HEK293 (cell line): Measurements from ENCODE around the gene TRIP4.

ENCODE experiments used
- GLI4 ChIP-seq: fragments of 450-650 bp; formaldehyde crosslinking; IDR thresholded peaks from 2 replicates; pipeline ENCODE4 v1.5.1; 2016; ENCODE audit warnings: missing biosample characterization, missing genetic modification characterization
- HOXC10 ChIP-seq: sonication (generic); formaldehyde crosslinking; IDR thresholded peaks from 2 replicates; pipeline ENCODE4 v1.8.1; 2023; ENCODE audit warnings: mild to moderate bottlenecking, missing genetic modification reagents
- KLF16 ChIP-seq: fragments of 450-650 bp; formaldehyde crosslinking; IDR thresholded peaks from 2 replicates; pipeline ENCODE4 v1.5.1; 2017; ENCODE audit warnings: missing biosample characterization, missing genetic modification characterization
- MYNN ChIP-seq: fragments of 450-650 bp; formaldehyde crosslinking; IDR thresholded peaks from 2 replicates; pipeline ENCODE4 v1.5.1; 2016; ENCODE audit warnings: missing biosample characterization, missing genetic modification characterization, borderline replicate concordance
- OVOL3 ChIP-seq: fragments of 450-650 bp; formaldehyde crosslinking; IDR thresholded peaks from 2 replicates; pipeline ENCODE4 v1.5.1; 2016; ENCODE audit warnings: missing biosample characterization, missing genetic modification characterization
- YY1 ChIP-seq: fragments of 450-650 bp; formaldehyde crosslinking; IDR thresholded peaks from 2 replicates; pipeline ENCODE4 v1.5.1; 2018; ENCODE audit warnings: missing biosample characterization, missing genetic modification characterization
- ZBTB17 ChIP-seq: fragments of 450-650 bp; formaldehyde crosslinking; IDR thresholded peaks from 2 replicates; pipeline ENCODE4 v1.5.1; 2016; ENCODE audit warnings: missing biosample characterization, missing genetic modification characterization
- ZBTB20 ChIP-seq: fragments of 450-650 bp; formaldehyde crosslinking; IDR thresholded peaks from 2 replicates; pipeline ENCODE4 v1.5.1; 2016; ENCODE audit warnings: missing biosample characterization, missing genetic modification characterization
- ZBTB44 ChIP-seq: fragments of 450-650 bp; IDR thresholded peaks from 2 replicates; pipeline ENCODE4 v1.5.1; 2018; ENCODE audit warnings: missing biosample characterization, mild to moderate bottlenecking, missing genetic modification characterization
- ZBTB7A ChIP-seq: fragments of 450-650 bp; formaldehyde crosslinking; IDR thresholded peaks from 2 replicates; pipeline ENCODE4 v1.5.1; 2016; ENCODE audit warnings: low read depth, missing biosample characterization, missing genetic modification characterization
- ZNF114 ChIP-seq: fragments of 450-650 bp; formaldehyde crosslinking; IDR thresholded peaks from 2 replicates; pipeline ENCODE4 v1.5.0; 2017; ENCODE audit warnings: missing biosample characterization, missing genetic modification characterization
- ZNF133 ChIP-seq: fragments of 450-650 bp; formaldehyde crosslinking; IDR thresholded peaks from 2 replicates; pipeline ENCODE4 v1.5.1; 2016; ENCODE audit warnings: missing biosample characterization, missing genetic modification characterization
- ZNF146 ChIP-seq: fragments of 450-650 bp; formaldehyde crosslinking; IDR thresholded peaks from 2 replicates; pipeline ENCODE4 v1.5.1; 2016; ENCODE audit warnings: missing biosample characterization, missing genetic modification characterization
- ZNF184 ChIP-seq: fragments of 450-650 bp; IDR thresholded peaks from 2 replicates; pipeline ENCODE4 v1.5.1; 2018; ENCODE audit warnings: missing biosample characterization, mild to moderate bottlenecking, missing genetic modification characterization
- ZNF214 ChIP-seq: fragments of 450-650 bp; formaldehyde crosslinking; IDR thresholded peaks from 2 replicates; pipeline ENCODE4 v1.5.1; 2017; ENCODE audit warnings: missing biosample characterization, mild to moderate bottlenecking, missing genetic modification characterization, borderline replicate concordance
- ZNF266 ChIP-seq: fragments of 450-650 bp; formaldehyde crosslinking; IDR thresholded peaks from 2 replicates; pipeline ENCODE4 v1.5.1; 2016; ENCODE audit warnings: missing biosample characterization, missing genetic modification characterization, low read depth
- ZNF292 ChIP-seq: fragments of 450-650 bp; formaldehyde crosslinking; IDR thresholded peaks from 2 replicates; pipeline ENCODE4 v1.5.1; 2016; ENCODE audit warnings: low read depth, missing biosample characterization, missing genetic modification characterization, borderline replicate concordance
- ZNF423 ChIP-seq: fragments of 450-650 bp; formaldehyde crosslinking; IDR thresholded peaks from 2 replicates; pipeline ENCODE4 v1.5.1; 2016; ENCODE audit warnings: missing biosample characterization, missing genetic modification characterization
- ZNF433 ChIP-seq: fragments of 450-650 bp; formaldehyde crosslinking; IDR thresholded peaks from 2 replicates; pipeline ENCODE4 v1.5.1; 2016; ENCODE audit warnings: missing biosample characterization, missing genetic modification characterization, low read depth
- ZNF514 ChIP-seq: fragments of 450-650 bp; formaldehyde crosslinking; IDR thresholded peaks from 2 replicates; pipeline ENCODE4 v1.5.1; 2016; ENCODE audit warnings: missing biosample characterization, missing genetic modification characterization
- ZNF518A ChIP-seq: fragments of 450-650 bp; formaldehyde crosslinking; conservative IDR thresholded peaks from 2 replicates; pipeline ENCODE4 v1.5.1; 2016; ENCODE audit warnings: low read depth, missing biosample characterization, missing genetic modification characterization
- ZNF521 ChIP-seq: fragments of 450-650 bp; formaldehyde crosslinking; IDR thresholded peaks from 2 replicates; pipeline ENCODE4 v1.5.1; 2017; ENCODE audit warnings: missing biosample characterization, mild to moderate bottlenecking, missing genetic modification characterization
- ZNF544 ChIP-seq: fragments of 450-650 bp; formaldehyde crosslinking; IDR thresholded peaks from 2 replicates; pipeline ENCODE4 v1.5.0; 2017; ENCODE audit warnings: missing biosample characterization, missing genetic modification characterization
- ZNF555 ChIP-seq: fragments of 450-650 bp; formaldehyde crosslinking; conservative IDR thresholded peaks from 2 replicates; pipeline ENCODE4 v1.5.1; 2017; ENCODE audit warnings: missing biosample characterization, mild to moderate bottlenecking, missing genetic modification characterization, inconsistent platforms
- ZNF610 ChIP-seq: fragments of 450-650 bp; formaldehyde crosslinking; IDR thresholded peaks from 2 replicates; pipeline ENCODE4 v1.5.1; 2016; ENCODE audit warnings: missing biosample characterization, missing genetic modification characterization, borderline replicate concordance
- ZNF623 ChIP-seq: fragments of 450-650 bp; formaldehyde crosslinking; IDR thresholded peaks from 2 replicates; pipeline ENCODE4 v1.5.1; 2016; ENCODE audit warnings: missing biosample characterization, missing genetic modification characterization
- ZNF664 ChIP-seq: fragments of 450-650 bp; formaldehyde crosslinking; IDR thresholded peaks from 2 replicates; pipeline ENCODE4 v1.5.1; 2016; ENCODE audit warnings: missing biosample characterization, missing genetic modification characterization
- ZNF76 ChIP-seq: fragments of 450-650 bp; formaldehyde crosslinking; IDR thresholded peaks from 2 replicates; pipeline ENCODE4; 2016; ENCODE audit warnings: low read depth, missing biosample characterization, missing genetic modification characterization, borderline replicate concordance
- TF ChIP-seq, protein P1 (sequence below): fragments of 450-650 bp; formaldehyde crosslinking; IDR thresholded peaks from 2 replicates; pipeline ENCODE4 v1.5.1; 2016; ENCODE audit warnings: missing biosample characterization, missing genetic modification characterization
- TF ChIP-seq, protein P2 (sequence below): fragments of 450-650 bp; formaldehyde crosslinking; IDR thresholded peaks from 2 replicates; pipeline ENCODE4 v1.5.1; 2016; ENCODE audit warnings: missing biosample characterization, missing genetic modification characterization

The TRIP4 gene

DNA sequence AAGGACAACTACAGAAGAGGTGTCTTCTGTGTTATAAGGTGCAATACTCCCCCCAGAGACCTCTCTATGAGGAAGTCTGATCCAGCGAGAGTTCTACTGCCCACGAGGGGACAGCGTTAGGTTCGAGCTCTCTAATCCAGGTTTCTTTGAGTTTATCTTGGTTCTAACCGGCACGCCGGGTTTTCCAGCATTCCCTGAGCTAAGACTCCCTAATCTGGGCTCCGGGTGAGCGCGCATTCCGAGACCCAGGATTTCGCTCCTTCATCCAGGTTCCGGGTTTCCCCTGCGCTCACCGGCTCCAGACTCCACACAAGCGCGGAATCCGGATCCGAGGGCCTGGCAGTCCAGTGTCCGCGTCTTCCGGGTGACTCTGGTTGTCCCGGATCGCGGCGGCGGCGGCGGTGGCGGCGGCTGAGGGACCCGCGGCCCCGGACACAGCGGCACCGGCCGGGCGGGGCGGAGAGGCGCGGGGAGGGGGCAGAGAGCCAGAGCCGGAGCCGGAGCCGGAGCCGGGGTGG is 72.6 kb downstream of the TRIP4 start, which contains the start of gene ZNF609 (continued):
- TF ChIP-seq MYNN, result no peak
- TF ChIP-seq ZNF610 (tag by site-specific recombination), result peak; percentile 67; the same call in 1 of the 2 replicates
- TF ChIP-seq, protein P1, sequence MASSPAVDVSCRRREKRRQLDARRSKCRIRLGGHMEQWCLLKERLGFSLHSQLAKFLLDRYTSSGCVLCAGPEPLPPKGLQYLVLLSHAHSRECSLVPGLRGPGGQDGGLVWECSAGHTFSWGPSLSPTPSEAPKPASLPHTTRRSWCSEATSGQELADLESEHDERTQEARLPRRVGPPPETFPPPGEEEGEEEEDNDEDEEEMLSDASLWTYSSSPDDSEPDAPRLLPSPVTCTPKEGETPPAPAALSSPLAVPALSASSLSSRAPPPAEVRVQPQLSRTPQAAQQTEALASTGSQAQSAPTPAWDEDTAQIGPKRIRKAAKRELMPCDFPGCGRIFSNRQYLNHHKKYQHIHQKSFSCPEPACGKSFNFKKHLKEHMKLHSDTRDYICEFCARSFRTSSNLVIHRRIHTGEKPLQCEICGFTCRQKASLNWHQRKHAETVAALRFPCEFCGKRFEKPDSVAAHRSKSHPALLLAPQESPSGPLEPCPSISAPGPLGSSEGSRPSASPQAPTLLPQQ (tag by site-specific recombination), result peak; percentile 86
- TF ChIP-seq ZBTB7A (tag by site-specific recombination), result peak; percentile 50; the same call in 1 of the 2 replicates
- peak; percentile 25; the same call in 1 of the 2 replicates for TF ChIP-seq ZNF664 (tag by site-specific recombination)
- TF ChIP-seq ZNF114 (tag by site-specific recombination), result no peak
- TF ChIP-seq ZNF184, result peak; percentile 92
- 0 out of 2 replicates have a peak, but pooled peaks have one; percentile 8 for TF ChIP-seq ZNF146
- peak; percentile 71 for TF ChIP-seq ZNF76 (tag by site-specific recombination)
- no peak for TF ChIP-seq ZNF521 (tag by site-specific recombination)
- no peak for TF ChIP-seq ZNF266 (tag by site-specific recombination)
- peak; percentile 97 for TF ChIP-seq ZBTB17 (tag by site-specific recombination)
- peak; percentile 56; the same call in 1 of the 2 replicates for TF ChIP-seq ZNF423 (tag by site-specific recombination)
- no peak for TF ChIP-seq ZNF133 (tag by site-specific recombination)
- TF ChIP-seq, protein P2, sequence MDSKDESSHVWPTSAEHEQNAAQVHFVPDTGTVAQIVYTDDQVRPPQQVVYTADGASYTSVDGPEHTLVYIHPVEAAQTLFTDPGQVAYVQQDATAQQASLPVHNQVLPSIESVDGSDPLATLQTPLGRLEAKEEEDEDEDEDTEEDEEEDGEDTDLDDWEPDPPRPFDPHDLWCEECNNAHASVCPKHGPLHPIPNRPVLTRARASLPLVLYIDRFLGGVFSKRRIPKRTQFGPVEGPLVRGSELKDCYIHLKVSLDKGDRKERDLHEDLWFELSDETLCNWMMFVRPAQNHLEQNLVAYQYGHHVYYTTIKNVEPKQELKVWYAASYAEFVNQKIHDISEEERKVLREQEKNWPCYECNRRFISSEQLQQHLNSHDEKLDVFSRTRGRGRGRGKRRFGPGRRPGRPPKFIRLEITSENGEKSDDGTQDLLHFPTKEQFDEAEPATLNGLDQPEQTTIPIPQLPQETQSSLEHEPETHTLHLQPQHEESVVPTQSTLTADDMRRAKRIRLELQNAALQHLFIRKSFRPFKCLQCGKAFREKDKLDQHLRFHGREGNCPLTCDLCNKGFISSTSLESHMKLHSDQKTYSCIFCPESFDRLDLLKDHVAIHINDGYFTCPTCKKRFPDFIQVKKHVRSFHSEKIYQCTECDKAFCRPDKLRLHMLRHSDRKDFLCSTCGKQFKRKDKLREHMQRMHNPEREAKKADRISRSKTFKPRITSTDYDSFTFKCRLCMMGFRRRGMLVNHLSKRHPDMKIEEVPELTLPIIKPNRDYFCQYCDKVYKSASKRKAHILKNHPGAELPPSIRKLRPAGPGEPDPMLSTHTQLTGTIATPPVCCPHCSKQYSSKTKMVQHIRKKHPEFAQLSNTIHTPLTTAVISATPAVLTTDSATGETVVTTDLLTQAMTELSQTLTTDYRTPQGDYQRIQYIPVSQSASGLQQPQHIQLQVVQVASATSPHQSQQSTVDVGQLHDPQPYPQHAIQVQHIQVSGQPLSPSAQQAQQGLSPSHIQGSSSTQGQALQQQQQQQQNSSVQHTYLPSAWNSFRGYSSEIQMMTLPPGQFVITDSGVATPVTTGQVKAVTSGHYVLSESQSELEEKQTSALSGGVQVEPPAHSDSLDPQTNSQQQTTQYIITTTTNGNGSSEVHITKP (tag by site-specific recombination), result peak; percentile 97
- TF ChIP-seq OVOL3 (tag by site-specific recombination), result 0 out of 2 replicates have a peak, but pooled peaks have one; percentile 43
- TF ChIP-seq KLF16 (tag by site-specific recombination), result peak; percentile 87
- peak; percentile 100 for TF ChIP-seq ZBTB20 (tag by site-specific recombination)
- no peak for TF ChIP-seq ZNF555 (tag by site-specific recombination)
- peak; percentile 13; the same call in 1 of the 2 replicates for TF ChIP-seq ZNF623
- peak; percentile 89 for TF ChIP-seq ZBTB44 (tag by site-specific recombination)
- TF ChIP-seq ZNF214, result no peak
- no peak for TF ChIP-seq ZNF518A (tag by site-specific recombination)
- TF ChIP-seq ZNF292 (tag by site-specific recombination), result no peak
- TF ChIP-seq ZNF514 (tag by site-specific recombination), result no peak
- TF ChIP-seq GLI4, result peak; percentile 73; the same call in 1 of the 2 replicates
- TF ChIP-seq HOXC10, result no peak
- TF ChIP-seq ZNF544 (tag by site-specific recombination), result no peak
- peak; percentile 52; the same call in 1 of the 2 replicates for TF ChIP-seq YY1 (tag by site-specific recombination)
- TF ChIP-seq ZNF433, result no peak
